GM12878 (cell line): Measurements from ENCODE around the gene AKT1S1. TPM values are rescaled to one million over a fixed set of nuclear protein-coding genes. Genes with fewer than 3 reads are reported as not detected.

Experiments
- IKZF1 ChIP-seq: fragments of 450-650 bp; conservative IDR thresholded peaks from 2 replicates; pipeline ENCODE4 v1.6.1; 2017; ENCODE audit warnings: antibody characterized with exemption, mild to moderate bottlenecking
- NKRF ChIP-seq: fragments of 450-650 bp; conservative IDR thresholded peaks from 2 replicates; pipeline ENCODE4 v1.6.1; 2017; ENCODE audit warnings: mild to moderate bottlenecking, moderate library complexity
- RELB ChIP-seq: fragments of 450-650 bp; IDR thresholded peaks from 2 replicates; pipeline ENCODE4 v1.6.1; 2017; ENCODE audit warnings: low read depth, mild to moderate bottlenecking, moderate library complexity
- RUNX3 ChIP-seq: IDR thresholded peaks from 2 replicates; pipeline ENCODE4 v1.6.1; 2012; ENCODE audit warnings: low read length, inconsistent platforms
- SMAD1 ChIP-seq: fragments of 450-650 bp; IDR thresholded peaks from 2 replicates; pipeline ENCODE4 v1.6.1; 2018; ENCODE audit warnings: mild to moderate bottlenecking, low read depth; ENCODE audit not compliant: partially characterized antibody
- SREBF2 ChIP-seq: IDR thresholded peaks from 2 replicates; pipeline ENCODE4 v1.6.1; 2012; ENCODE audit warnings: mild to moderate bottlenecking, low read length
- TBL1XR1 ChIP-seq: IDR thresholded peaks from 2 replicates; pipeline ENCODE4 v1.6.1; 2012; ENCODE audit warnings: low read depth, low read length, improper control_type of control experiment
- polyA plus RNA-seq, 11 experiments: library from polyadenylated mRNA; depleted of rRNA in 4 of 11; unstranded in 6 of 11; stranded (reverse) in 5 of 11; fragments of >200 nt; fragmentation: Nextera tagmentation in 4 of 11; fragmentation: Illumina TruSeq in 1 of 11; extraction: Ambion mirVana in 4 of 11; extraction: Trizol in 1 of 11; gene quantifications; 1 replicate in 1 of 11; 2 replicates in 10 of 11; pipeline versions ENCODE4 v1.2.1 to v1.2.3, GENCODE V29; 2011 to 2016; ENCODE audit warnings: inconsistent platforms in 2 of 11, missing spikeins in 2 of 11, low read depth in 1 of 11
- total RNA-seq, 4 experiments: library from RNA; depleted of rRNA in 3 of 4; stranded (reverse); fragments of >200 nt in 3 of 4; fragmentation: Illumina TruSeq in 1 of 4; extraction: Trizol in 1 of 4; gene quantifications; 2 replicates each; pipeline versions ENCODE4 v1.2.1 to v1.2.3, GENCODE V29; 2013 to 2021

AKT1S1 gene
- total and polyA plus RNA-seq, 10 of the 15 experiments (the other 5 are each of a cell fraction or from before 2014, with no cell fraction given): 0.43 to 23.0 (median 12.3) TPM

DNA sequence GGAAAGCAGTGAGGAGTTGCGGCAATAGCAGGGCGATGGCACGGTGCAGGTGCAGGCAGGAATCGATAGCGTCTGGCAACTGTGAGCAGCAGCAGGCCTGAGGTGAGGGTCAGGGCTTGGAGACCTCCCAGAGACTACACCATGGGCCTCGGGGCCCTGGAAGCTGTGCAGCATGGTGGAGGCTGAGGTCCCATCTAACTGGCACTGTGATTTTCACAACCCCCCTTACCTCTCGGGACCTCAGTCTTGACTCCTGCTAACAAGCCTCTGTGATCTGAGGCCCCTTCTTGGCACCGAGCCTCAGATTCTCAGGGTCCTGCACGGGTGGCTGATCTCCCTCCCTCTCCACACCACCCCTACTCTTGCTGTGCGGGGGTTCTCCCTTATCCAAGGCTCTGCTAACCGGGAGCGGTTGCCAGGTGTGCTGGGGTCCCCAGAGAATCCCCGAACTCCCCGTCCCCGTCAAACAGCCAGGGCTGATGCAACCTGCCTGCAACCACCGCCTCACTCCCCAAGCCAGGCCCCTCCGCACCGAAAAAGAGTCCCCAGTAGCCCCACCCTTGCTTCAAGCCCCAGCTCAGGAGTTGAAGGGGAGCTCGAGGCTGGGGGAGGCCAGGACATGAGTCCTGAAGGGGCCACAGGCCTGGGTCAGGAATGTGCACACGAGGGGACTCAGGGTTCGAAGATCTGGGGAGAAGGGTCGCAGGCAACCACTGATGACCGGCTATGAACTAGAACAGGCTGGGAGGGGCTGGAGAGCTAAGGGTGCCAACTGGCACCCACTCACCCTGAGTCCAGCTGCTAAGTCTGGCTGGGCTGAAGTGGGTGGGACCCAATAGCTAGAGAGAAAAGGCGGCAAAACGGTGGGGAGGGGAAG lies 47.1 kb upstream of the AKT1S1 start (continued):
- peak; percentile 14; the same call in 1 of the 2 replicates for TF ChIP-seq NKRF
- TF ChIP-seq TBL1XR1: 0 out of 2 replicates have a peak, but pooled peaks have one; percentile 33
- TF ChIP-seq SREBF2: 0 out of 2 replicates have a peak, but pooled peaks have one; percentile 11
- peak; percentile 73 for TF ChIP-seq RUNX3
- 0 out of 2 replicates have a peak, but pooled peaks have one; percentile 17 for TF ChIP-seq RELB
- no peak for TF ChIP-seq SMAD1
- peak; percentile 81 for TF ChIP-seq IKZF1
